HG03066 (cell line): Measurements from ENCODE around the gene OGDHL.
"Not testable (repeated sequence)": the region's sequence is repeated elsewhere in the genome, so short reads cannot be mapped to it uniquely, and the experiment has no call there.

ENCODE experiments used
- ATAC-seq: cut with Tn5 transposase; IDR thresholded peaks from one replicate; pipeline ENCODE4 v1.9.1; 2021; ENCODE audit warnings: low read depth; ENCODE audit not compliant: unreplicated experiment

Gene OGDHL

DNA sequence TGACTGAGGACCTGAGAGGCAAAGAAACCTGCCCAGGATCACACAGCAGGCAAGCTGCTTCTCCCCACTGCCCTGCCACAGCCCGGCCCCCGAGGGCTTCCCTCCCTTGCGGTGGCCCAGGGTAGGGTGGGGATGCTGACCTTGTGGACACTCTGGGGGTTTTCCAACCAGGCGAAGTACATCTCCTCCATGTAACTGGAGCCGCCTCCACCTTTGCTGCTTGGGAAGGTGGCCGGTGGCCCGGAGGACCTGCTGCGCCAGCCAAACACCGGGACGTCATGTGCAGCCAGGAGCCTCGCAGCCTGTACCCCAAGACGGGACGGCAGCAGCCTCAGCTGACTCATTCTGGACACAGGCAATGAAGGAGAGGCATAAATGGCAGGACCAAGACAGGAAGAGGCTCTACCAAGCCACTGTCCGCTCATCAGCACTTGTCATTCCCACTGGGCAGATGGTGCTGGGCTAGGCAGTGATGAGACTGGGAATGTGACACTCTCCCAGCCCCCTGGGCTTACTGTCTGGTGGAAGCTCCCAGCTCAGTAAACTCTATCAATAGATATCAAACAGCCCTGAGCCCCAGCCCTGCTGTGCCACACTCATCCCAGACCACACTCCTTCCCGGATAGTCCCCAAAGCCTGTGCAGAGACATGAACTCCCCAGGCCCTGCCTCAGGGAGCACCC lies 3.7 kb downstream of the OGDHL start:
- ATAC-seq, result no peak

DNA sequence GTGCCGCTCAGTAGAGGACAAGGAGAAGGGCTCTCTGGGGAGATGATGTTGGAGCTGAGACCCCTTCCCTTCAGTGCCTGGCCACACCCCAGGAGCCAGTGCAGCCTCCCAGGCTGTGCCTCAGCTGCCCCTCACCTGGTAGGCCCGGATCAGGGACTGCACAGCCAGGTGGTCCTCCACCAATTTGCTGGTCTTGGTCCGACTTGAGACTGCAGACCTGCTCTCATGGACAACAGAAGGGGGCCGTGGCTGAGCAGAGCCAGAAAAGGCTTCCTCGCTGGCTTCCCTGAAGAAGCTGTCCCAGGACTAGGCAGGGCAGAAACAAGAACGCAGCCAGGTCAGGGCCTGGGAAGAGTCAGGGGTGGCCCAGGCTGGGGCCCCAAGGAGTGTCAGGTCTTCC lies 5.5 kb downstream of the OGDHL start:
- no peak for ATAC-seq

- no peak for ATAC-seq
Observed at GRCh38 chr10:49756031-49756430, 6.1 kb downstream of the OGDHL start.

DNA sequence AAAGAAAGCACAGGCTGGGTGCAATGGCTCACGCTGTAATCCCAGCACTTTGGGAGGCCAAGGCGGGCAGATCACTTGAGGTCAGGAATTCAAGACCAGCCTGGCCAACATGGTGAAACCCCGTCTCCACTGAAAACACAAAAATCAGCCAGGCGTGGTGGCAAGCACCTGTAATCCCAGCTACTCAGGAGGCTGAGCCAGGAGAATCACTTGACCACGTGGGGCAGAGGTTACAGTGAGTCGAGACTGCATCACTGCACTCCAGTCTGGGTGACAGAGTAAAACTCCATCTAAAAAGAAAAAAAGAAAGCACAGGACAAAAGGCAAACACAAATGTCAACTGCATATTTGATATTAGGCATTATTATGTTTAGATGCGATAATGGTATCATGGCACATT lies 7.2 kb downstream of the OGDHL start:
- ATAC-seq, result not testable (repeated sequence)

DNA sequence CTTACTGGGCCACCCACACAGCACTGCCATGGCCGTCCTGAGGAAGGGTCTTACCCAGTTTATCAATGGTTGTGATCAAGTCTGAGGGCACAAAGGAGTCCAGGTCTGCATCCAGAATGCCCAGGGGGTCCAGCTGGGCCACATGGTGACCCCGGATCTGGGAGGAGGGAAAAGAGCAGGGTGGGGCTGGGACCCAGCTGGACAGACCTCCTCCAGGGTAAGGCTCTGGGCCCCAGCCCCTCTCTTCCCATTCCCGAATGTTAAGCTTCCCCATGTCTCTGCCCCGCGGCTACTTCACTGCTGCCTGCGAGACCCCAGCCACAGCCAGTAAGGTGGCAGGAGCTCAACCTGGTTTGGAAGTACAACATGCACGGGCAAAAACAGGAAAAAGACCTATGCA lies 9.5 kb downstream of the OGDHL start:
- ATAC-seq, result no peak

DNA sequence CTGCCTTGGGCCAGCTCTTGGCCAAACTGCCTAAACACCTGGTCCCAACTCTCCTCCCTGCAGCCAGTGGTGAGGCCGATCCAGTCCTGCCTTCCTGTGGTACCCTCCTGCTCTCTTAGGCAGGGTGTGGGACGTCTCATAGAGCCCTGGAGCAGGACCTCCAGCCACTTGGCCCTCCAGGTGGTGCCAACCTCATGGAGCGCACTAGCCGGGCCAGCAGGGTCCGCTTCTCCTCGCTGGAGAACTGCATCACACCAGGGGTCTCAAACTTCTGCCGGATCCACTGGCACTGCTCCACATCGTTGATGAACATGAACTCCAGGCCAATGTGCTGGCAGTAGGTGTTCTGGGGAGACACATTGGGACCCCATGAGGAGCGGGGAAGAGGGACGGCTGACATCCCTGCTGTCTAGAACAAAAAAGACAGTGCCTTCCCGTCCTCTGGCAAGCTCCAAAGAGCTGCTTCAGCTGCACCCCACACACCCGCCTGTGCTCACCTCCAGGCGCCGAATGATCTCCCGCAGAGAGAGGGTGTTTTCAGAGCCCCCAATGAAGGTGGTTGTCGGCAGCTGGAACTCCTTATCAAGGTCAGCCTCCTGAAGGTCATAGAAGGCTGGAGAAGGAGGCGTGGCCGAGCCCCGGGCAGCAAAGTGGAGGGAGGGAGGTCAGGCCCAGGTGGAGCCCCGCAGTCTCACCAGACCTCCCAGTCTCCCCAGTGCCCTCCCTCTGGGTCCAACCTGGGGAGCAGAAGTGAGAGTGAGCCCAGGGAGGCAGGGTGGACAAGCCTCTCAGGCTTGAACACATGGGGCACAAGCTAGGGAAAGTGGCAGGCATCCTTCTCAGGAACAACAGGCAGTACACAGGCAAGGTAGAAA lies 10.2 kb downstream of the OGDHL start:
- no peak for ATAC-seq

DNA sequence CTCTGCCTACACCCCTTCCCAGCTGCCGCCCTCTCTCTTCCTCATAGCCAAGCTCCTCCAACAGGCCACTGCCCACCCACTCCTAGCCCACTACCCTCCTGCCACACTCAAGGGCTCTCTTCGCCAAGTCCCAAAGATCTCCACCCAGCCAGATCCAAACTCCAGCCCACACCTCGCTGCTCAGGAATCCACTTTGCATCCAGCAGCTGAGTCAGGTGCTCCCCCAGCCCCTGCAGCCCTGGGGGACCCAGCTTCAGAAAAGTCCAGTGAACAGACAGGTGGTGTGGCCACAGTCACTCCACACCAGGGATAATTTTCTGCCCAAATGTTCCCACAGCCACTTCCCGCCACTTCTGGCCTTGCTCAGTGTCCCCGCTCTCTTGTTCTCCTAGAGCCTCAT lies 10.9 kb downstream of the OGDHL start:
- ATAC-seq, result no peak

DNA sequence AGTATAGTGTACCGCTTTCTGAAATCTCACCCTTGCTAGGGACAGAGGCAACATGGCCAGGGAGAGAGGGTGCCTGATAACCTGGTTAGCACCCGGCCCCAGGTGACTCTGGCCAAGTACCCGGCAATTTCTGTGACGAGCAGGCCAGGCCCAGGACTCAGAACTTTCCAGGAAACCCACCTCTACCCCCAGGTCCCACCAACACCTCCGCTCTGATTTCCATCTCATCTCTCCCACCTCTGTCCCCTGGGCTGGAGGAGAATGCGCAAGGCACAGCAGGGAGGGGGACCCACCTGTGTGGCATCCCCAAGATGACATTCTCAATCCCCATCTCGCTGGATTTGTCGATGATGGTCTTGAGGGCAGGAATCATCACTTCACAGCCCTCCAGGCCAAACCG lies 11.6 kb downstream of the OGDHL start:
- no peak for ATAC-seq

- ATAC-seq, result no peak
Observed at GRCh38 chr10:49749556-49750491, 12.3 kb downstream of the OGDHL start.

GRCh38 chr10:49749144-49749543 lies 13.0 kb downstream of the OGDHL start:
- ATAC-seq, result no peak

- ATAC-seq, result no peak
Observed at GRCh38 chr10:49748006-49748405, 14.1 kb downstream of the OGDHL start.

GRCh38 chr10:49747303-49747646 lies 14.8 kb downstream of the OGDHL start:
- no peak for ATAC-seq

- ATAC-seq, result no peak
Observed at GRCh38 chr10:49746626-49747302, 15.4 kb downstream of the OGDHL start.

DNA sequence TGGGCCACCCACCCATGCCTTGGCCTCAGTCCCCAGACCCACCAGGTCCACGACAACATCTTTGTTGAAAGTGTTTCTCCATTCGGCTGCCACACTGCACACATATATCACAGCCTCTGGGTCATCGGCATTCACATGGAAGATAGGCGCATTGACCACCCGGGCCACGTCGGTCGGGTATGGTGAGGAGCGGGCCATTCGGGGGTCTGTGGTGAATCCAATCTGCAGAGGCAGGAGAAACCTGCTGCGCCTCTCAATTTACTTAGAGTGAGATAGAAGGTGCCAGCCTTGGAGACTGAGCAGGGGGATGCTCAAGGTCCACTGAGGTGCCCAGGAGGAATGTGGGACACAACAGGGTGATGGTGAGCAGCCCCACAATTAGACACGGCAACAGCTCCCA lies 16.4 kb downstream of the OGDHL start:
- ATAC-seq, result no peak

GRCh38 chr10:49744924-49745605 lies 17.1 kb downstream of the OGDHL start:
- ATAC-seq, result no peak

DNA sequence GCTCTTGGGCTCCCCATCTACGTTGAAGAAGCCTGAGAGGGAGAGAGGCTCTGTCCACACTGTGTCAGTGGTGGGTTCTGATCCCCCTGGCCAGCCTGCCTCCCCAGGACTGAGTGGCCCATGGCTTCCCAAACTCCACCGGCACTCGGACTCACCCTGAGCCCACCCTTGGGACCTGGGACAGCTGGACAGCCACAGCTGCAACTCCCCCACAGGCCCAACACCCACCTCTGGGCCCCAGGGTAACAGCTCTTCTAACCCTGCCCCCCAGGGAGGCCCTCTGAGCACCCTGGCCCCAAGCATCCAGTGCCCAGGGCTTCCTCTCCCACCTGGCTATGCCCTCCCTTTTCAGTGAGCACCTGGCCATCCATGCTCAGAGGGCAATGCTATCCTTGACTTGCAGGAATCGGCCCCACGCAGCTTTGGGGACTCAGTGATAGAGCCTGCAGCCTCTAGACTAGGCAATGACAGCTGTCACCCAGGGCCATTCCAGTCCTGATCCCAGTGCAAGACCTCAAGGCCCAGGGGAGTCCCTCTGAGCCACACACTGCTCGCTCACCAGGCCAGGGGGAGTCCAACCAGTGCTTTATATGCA lies 17.9 kb downstream of the OGDHL start:
- no peak for ATAC-seq

DNA sequence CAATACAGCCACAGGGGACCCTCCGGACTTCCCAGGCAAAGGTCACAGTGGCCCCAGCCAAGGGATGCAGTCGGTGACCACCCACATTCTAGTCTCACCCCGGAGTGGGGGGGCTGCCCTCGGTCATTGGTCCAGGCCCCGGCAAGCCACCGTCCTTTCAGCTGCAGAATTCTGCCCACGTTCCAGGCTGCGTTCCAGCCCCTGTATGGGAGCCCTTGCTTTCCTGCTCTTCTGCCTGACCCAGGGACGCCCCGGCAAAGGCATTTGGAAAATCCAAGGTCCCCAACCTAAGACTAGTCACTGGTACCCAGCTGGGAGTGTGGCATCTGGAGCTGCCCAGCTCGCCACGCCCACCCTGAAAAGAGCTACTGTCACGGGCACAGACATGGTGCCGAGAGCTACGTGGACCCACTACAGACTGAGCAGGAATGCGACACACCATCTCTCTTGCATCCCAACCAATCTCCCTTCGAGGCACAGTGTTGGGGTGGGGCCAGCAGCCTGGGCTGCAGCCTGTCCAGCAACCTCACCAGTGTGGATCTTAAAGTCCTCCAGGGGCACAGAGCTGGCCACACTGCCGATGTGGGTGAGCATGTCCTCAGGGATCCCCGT lies 18.6 kb downstream of the OGDHL start:
- no peak for ATAC-seq

GRCh38 chr10:49742683-49743463 lies 19.2 kb downstream of the OGDHL start:
- ATAC-seq, result no peak
